Measurements from ENCODE around the gene NPR1.
"Not testable (repeated sequence)": the region's sequence is repeated elsewhere in the genome, so short reads cannot be mapped to it uniquely, and the experiment has no call there.

NPR1 gene

GRCh38 chr1:153678519-153679336, at the start of gene NPR1:
TSS of gene NPR1 (plus strand) at chr1:153678688. CDS start at chr1:153679109, 421 bp downstream.
- ATAC-seq = peak; percentile 42 to 48

GRCh38 chr1:153629343-153629665, 49.2 kb upstream of the NPR1 start:
- ATAC-seq = no peak

DNA sequence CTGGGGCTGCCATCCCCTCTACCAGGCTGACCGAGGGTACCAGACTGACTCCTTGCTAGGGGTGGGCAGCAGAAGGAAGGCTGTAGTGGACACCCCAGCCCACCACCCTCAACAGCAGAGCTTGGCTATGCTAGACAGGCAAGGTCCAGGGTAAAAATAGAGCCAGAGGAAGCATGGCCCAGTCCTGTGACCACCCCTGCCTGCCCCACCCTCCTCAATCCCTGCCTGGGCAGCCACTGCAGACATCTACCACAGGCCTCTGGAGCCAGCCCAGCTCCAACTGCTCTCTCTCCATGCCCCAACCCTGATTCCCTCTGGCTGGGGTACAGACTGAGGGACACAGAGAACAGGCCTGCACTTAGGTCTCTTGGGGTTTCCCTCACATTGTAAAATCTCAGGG, 48.5 kb upstream of the NPR1 start:
- ATAC-seq = no peak

DNA sequence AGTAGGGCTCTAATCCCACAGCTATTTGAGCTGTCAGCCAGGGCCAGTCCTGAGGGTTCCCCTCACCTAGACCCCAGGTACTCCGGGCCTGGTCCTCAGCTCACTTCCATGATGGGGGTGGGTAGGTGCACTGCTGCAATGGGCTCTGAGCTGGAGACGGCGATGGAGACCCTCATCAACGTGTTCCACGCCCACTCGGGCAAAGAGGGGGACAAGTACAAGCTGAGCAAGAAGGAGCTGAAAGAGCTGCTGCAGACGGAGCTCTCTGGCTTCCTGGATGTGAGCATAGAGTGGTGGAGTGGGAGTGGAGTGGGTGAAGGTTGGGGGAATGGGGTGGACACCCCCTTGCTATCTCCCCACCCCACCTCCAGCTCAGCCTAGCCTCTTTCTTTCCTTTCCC, 48.1 kb upstream of the NPR1 start:
- ATAC-seq = no peak

GRCh38 chr1:153631047-153632022, 47.2 kb upstream of the NPR1 start:
- ATAC-seq = no peak

- ATAC-seq = no peak
Observed at GRCh38 chr1:153633161-153633753, 45.2 kb upstream of the NPR1 start.

- peak; percentile 86 to 89 for ATAC-seq
Observed at GRCh38 chr1:153633754-153634665, 44.5 kb upstream of the NPR1 start, which contains the start of gene CHTOP. TSS of gene CHTOP (plus strand) at chr1:153634066. CDS start at chr1:153636589, 2,523 bp downstream.

DNA sequence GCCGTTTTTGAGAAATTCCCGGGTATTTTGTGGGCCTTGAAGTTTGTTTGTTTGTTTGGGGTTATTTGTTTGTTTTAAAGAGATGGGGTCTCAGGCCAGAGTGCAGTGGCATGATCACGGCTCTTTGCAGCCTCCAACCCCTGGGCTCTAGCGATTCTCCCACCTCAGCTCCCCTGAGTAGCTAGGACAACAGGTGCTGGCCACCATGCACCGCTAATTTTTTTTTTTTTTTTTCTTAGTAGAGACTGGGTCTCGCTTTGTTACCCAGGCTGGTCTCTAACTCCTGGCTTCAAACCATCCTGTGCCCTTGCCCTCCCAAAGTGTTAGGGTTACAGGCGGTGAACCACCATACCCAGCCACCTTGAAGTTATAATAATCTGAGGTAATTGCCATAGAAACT, 42.6 kb upstream of the NPR1 start:
- ATAC-seq = no peak

DNA sequence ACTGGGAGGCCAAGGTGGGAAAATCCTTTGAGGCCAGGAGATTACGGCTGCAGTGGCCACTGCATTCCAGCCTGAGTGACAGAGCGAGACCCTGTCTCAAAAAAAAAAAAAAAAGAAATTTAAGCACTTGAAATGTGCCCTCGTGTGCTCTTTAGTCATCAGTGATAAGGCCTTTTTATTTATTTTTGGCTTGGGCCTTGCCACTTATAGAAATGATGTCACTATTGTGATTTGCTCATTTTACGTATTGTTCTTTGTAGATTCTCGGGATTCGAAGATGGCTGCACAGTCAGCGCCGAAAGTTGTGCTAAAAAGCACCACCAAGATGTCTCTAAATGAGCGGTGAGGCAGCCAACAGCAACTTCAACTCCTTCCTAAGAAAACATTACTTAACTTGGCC, 42.2 kb upstream of the NPR1 start:
- no peak for ATAC-seq

DNA sequence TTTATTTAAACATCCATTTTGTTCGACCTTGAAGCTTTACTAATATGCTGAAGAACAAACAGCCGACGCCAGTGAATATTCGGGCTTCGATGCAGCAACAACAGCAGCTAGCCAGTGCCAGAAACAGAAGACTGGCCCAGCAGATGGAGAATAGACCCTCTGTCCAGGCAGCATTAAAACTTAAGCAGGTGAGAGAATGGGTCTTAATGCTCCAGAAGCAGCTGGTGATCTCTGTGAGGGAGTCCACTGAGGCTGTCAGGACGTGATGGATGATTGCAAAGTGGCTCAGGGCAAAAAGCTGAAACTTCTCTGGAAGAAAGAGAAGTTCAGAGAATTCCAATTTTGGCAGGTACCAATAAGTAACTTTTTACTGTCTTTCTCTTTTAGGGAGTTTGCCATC, 40.2 kb upstream of the NPR1 start:
- ATAC-seq = no peak

GRCh38 chr1:153639280-153639679, 39.2 kb upstream of the NPR1 start:
- no peak for ATAC-seq

DNA sequence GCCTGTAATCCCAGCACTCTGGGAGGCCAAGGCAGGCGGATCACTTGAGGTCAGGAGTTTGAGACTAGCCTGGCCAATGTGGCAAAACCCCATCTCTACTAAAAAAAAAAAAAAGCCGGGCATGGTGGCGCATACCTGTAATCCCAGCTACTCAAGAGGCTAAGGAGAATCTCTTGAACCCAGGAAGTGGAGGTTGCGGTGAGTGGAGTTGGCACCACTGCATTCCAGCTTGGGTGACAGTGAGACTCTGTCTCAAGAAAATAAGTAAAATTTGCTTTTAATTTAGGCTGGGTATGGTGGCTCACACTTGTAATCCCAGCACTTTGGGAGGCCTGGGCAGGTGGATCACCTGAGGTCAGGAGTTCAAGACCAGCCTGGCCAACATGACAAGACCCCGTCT, 38.3 kb upstream of the NPR1 start:
- ATAC-seq = not testable (repeated sequence)

DNA sequence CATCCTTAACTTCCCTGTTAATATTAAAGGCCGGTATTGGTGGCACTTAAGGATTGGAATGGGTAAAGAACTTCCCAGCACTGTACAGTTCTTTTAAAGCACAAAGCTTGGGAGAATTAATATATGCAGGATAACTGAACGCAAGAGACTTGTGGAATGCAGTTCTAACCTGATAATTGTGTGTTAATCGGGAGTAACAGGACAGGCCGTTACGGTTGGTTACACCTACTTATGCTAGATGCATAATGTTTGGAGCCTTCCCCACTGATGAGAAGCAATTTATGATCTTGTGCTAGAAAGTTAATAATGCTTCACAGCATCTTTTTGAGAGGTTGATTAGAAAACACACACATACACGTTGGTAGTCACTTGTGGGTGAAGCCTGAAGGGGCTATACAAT, 37.6 kb upstream of the NPR1 start:
- no peak for ATAC-seq

GRCh38 chr1:153642161-153642560, 36.3 kb upstream of the NPR1 start:
- ATAC-seq = no peak

DNA sequence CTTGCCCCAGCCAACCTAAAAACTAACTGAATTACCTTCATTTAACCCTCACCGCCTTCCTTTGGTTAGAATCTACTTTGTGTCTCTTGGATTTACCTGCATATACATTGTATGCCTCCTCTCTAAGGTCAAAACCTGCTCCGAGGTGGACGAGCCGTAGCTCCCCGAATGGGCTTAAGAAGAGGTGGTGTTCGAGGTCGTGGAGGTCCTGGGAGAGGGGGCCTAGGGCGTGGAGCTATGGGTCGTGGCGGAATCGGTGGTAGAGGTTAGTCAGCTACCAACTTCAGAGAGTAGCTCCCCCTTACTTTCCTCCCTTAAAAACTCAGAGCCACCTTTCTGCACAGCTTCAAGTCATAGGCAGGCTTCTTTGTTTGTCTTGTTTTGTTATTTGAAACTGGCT, 35.4 kb upstream of the NPR1 start:
- ATAC-seq = no peak

DNA sequence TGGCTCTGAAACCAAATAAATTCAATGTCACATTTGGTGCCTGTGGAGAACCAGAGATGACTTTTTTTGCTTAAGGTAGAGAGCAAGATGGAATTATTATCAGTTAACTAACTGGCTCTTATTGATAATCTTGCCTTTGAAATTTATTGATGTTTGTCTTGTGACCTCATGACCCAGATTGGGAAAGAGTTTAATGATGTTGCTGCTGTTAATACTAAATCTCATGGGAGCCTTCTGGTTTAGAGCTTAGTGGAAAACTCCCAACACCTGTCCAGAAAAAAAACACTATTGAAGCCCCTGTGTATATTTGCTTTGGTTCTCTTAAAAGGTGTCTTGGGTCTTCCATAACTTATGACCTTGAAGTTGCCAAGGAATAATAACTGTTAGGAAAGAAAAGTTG, 34.7 kb upstream of the NPR1 start:
- ATAC-seq = no peak

GRCh38 chr1:153646672-153647345, 31.7 kb upstream of the NPR1 start:
- ATAC-seq = no peak

DNA sequence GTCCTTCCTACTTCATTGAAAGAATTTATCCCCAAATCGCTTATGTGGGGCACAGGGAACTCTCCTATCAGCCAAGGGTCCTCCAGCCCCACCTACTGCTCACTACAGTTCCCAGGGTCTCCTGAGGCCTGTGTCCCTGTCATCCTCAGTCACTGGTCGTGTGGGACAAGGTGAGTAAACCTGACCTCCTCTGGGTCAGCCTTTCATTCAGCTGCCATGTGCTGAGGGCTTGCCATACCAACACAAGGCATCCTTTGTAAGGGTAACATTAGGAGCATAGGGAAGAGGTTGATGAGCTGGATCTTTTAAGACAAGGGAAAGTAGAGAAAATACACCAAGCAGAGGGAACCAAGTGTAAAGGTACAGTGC, 31.2 kb upstream of the NPR1 start:
- ATAC-seq = no peak

GRCh38 chr1:153648000-153648643, 30.4 kb upstream of the NPR1 start:
- ATAC-seq = no peak

DNA sequence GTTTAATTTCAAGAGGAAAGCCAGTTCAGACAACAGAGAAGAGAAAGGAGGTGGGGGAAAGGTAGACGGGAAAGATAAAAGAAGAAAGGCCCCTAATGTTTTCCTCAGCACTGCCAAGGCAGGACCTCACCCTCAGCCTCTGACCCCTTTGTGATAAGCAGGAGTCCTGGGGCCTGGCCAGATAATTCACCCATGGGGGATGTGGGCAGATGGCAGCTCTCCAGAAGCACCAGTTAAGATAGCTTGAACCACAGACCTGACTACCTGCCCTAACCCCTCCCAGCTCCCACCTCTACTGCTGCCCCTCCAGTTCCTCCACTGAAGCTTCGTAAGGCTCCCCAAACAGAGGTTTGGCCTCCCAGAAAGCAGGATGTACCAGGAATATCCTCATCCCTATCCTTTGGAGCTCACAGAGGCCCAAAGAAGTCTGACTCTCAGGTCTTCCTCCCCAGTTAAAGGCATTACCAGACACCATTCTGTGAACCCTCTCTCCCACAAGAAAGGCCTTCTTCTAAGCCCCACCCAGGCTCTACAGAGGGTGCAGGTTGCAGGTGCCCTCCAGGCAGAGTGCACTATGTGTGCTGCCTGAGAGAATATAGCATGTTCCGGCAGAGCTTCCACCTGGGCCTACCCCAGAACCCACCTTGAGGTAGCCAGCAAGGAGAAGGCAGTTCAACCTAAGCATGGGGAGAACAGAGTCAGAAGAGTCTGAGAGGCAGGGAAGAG, 29.2 kb upstream of the NPR1 start:
- ATAC-seq = peak; percentile 38 to 53

DNA sequence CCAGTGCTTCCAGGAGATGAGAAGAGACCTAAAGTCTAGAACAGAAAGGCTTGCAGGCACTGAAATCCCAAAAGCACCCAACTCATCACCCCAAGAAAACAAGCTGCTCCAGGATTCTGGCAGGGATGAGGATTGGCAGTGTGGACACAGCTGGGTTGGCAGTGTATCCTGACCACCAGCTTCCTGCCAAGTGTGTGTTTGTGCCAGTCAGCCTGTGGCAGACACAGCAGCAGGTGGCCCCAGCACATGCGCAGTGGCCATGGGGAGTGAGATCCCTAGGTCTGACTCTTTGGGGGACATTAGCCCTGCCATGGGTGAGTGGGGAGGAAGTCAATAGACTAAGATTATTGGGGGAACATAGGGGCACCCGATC, 28.6 kb upstream of the NPR1 start:
- peak; percentile 18 to 24 for ATAC-seq
